ENCODE measurements around the gene SUPV3L1.

The SUPV3L1 gene

GRCh38 chr10:69202332-69202731 lies 22.3 kb downstream of the SUPV3L1 start:
- DNase-seq (ENCODE audit: low read depth): no peak

- DNase-seq (ENCODE audit: low read depth): no peak
Measured at GRCh38 chr10:69208761-69209160, 28.7 kb downstream of the SUPV3L1 start.

- DNase-seq (ENCODE audit: low read depth): no peak
Measured at GRCh38 chr10:69209787-69210484, 29.9 kb downstream of the SUPV3L1 start.

- DNase-seq (ENCODE audit: low read depth): no peak
Measured at GRCh38 chr10:69211104-69211503, 31.1 kb downstream of the SUPV3L1 start.

DNA sequence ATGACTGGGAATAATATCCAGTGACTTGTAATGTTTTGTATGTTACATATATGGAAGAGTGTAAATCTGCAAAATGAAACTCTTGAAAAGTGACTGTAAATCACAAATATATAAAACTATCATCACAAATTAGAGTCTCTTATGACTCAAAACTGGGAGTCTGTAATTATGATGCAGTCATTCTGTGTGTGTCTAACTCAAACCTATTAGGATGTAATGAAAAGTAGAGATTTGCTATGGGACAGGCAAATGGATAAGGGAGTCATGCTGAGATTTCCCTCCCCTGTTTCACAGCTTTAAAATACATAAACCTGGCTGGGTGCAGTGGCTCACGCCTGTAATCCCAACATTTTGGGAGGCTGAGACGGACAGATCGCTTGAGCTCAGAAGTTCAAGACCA lies 31.5 kb downstream of the SUPV3L1 start:
- no peak for DNase-seq (ENCODE audit: low read depth)

DNA sequence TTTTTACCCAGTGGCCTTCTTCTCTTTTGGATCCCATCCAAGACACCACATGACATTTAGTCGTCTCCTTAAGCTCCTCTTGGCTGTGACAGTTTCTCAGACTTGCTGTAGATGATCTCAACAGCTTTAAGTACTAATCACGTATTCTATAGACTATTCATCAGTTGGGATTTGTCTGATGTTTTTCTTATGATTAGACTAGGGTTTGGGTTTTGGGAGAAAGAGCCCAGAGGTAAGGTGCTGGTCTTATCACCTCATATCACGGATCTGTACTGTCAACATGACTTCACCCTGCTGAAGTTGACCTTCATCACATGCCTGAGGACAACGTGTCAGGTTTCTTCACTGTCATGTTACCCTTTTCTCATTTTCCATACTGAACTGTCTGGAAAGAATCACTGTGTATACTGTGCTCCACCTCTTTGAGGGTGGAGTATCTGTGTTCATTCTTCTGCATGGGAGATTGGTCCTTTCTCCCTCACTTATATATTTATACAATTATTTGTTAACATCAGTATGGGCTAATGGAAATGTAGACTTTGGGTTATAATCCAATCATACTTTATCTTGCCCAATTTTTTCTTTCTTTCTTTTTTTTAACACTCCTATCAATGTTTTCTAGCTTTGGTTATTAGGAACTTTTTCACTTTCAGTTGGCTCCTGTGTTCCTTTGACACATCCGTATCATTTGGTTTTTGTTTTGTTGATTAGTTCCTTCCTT lies 33.7 kb downstream of the SUPV3L1 start:
- no peak for DNase-seq (ENCODE audit: low read depth)

DNA sequence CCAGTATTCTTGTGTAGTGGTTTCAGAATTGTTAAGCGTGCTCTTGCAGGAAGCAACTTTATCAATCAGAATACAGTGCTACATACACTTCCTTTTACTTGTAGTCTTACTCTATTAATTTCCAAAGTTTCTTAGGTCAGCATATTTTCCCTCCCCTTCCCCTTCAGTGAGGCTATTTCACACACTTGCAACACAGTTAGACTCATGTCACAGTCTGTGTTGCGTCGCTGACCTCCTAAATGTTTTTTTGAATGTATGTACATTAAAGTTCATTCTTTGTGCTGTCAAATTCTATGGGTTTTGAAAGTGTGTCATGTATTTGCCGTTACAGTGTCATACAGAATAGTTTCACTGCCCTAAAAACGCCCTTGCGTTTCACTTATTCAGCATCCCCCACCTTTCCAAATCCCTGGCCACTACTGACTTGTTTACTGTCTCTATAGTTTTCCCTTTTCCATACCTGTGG lies 34.7 kb downstream of the SUPV3L1 start:
- DNase-seq (ENCODE audit: low read depth): no peak

DNA sequence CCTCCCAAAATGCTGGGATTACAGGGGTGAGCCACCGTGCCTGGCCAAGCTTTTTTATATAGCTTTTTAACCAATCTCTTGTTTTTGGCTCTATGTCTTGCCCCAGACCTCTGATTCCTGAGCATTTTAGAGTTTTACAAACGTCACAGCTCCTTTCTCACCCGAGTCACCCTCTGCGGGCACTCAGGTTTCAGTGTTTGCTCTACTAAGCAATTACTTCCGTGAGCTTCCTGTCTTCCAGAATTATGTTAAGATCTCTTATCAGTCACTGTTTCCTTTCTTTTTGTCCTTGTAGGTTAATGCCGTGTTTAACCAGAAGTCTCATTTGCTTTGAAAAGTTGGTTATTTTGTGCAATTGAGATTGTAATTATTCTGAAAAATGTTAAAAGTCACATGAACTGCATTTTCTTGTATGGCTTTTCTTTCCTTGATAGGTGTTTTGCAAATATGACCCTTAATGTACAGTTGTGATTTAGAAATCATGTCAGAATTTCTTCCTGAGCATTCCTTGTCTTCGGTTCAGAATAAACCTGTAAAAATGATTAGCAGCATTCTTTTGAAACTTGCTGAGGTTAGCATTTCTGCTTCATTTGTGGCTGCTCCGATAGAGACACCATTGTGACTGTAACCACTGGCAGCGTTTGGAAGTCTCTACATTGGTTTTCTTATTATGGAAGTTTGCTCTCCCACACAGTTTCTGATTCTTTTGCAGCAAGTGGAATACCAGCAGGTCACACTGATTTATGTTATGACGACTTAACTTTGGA lies 35.6 kb downstream of the SUPV3L1 start:
- DNase-seq (ENCODE audit: low read depth): no peak

DNA sequence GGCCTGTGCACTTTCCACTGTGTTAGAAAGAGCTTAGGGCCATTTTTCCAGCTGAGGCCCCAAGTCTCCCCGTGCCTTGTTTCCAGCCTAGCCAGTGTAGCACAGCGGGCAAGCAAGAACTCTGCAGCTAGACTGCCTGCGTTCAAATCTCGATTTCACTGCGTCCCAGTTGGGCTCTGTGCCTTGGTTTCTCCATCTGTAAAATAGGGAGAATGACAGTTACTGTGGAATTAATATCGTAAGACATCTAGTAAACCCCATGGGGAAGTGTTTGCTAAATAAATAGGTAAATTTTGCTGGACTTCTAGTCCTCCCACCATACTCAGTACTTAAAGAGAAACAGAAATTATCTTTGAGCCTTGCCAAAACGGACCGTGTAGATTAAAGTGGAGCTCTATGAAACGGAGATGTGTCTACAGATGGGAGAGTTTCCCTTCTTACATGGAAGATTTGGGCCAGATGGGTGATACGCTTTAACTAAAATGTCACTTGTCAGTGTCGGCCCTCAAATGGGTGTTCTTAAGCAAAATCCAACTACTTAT lies 36.6 kb downstream of the SUPV3L1 start:
- DNase-seq (ENCODE audit: low read depth): no peak

- peak; percentile 90 for DNase-seq (ENCODE audit: low read depth)
Measured at GRCh38 chr10:69217119-69217754, 37.2 kb downstream of the SUPV3L1 start.

- DNase-seq (ENCODE audit: low read depth): no peak
Measured at GRCh38 chr10:69218831-69219230, 38.8 kb downstream of the SUPV3L1 start.

- DNase-seq (ENCODE audit: low read depth): no peak
Measured at GRCh38 chr10:69220041-69220451, 40.0 kb downstream of the SUPV3L1 start, which contains the start of gene HKDC1. Gene HKDC1 (plus strand): TSS chr10:69220332. CDS start chr10:69220436, 104 bp downstream.

DNA sequence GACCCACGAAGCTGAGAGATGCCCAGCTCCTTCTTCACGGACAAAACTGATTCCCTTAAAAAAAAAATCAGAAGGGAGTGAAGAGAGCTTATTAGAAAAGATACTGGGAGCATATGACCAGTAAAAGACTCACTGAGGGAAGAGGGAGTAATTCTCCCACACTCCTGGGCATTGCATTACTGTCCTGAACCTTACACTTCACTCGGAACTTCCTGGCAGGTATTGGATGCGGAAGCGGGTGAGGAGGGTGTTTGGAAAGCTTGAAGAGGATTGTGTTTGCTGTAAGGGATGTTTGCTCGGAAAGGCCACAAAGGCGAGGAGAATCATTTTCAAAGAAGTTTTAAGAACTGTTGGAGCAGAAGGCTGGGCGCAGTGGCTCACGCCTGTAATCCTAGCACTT lies 40.5 kb downstream of the SUPV3L1 start:
- no peak for DNase-seq (ENCODE audit: low read depth)

GRCh38 chr10:69222157-69223027 lies 42.4 kb downstream of the SUPV3L1 start:
- peak; percentile 74 for DNase-seq (ENCODE audit: low read depth)

DNA sequence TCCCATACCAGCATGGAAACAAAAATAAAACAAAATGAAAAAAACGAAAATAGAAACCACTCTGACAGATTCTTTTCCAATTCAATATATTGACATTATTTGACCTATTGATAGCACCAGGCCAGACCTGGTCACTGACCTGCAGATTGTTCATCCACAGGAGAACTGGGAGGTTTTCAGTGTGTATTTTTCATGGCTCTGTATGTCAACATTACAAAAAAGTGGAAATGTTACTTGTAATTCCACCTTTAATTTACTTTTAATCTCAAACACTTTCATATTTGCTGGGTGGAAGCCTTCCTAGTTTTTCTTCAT lies 43.0 kb downstream of the SUPV3L1 start:
- no peak for DNase-seq (ENCODE audit: low read depth)

- DNase-seq (ENCODE audit: low read depth): no peak
Measured at GRCh38 chr10:69224862-69225657, 45.0 kb downstream of the SUPV3L1 start.

GRCh38 chr10:69225681-69226080 lies 45.6 kb downstream of the SUPV3L1 start:
- DNase-seq (ENCODE audit: low read depth): no peak

DNA sequence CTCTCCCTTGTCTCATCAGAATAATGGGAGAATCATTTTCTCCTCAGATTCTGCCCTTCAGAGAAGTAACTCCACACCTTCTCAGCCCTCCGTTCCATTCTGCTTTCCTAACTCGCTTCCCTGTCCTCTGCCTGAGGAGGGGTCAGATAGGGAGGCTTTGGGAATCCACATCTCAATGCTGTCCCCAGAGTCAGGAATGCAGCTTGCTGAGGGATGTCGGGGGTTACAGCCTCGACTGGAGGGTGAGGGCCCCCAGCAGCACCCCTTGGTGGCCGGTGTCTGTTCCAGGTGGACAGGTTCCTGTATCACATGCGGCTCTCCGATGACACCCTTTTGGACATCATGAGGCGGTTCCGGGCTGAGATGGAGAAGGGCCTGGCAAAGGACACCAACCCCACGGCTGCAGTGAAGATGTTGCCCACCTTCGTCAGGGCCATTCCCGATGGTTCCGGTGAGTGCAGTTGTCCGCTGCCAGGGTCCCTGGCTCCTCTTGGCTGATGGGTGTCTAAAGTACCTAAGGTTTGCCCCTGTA lies 47.0 kb downstream of the SUPV3L1 start:
- no peak for DNase-seq (ENCODE audit: low read depth)

DNA sequence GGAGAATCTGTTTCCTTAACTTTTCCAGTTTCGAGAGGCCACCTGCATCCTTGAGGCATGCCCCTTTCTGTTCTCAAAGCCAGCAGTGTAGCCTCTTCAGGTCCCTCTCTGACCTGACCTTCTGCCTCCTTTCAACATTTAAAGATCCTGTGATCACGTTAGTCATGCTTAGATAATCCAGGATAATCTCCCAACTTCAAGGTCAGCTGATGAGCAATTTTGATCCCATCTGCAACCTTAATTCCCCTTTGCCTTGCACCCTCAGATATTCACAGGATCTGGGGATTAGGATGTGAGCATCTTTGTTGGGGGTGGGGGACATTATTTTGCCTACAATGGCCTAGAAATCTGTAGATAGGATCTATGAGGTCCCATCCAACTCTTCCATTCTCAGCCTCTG lies 48.1 kb downstream of the SUPV3L1 start:
- DNase-seq (ENCODE audit: low read depth): peak; percentile 36

DNA sequence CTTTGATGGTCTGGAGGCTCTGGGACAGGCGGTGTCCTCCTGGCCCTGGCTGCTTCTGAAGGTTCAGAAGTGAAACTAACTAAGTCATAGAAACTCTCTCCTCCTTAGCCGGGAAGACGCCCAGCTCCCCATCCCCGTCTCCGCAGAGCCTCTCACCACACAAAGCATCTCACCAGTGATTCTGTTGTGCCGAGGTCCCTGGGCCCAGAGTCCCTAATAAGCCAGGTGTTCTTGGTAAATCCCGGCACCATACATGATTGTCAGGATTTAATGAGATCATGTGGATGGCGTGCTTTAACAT lies 49.5 kb downstream of the SUPV3L1 start:
- DNase-seq (ENCODE audit: low read depth): no peak
